ENCODE data around the gene FUT8.
"Not testable (repeated sequence)": the region's sequence is repeated elsewhere in the genome, so short reads cannot be mapped to it uniquely, and the experiment has no call there.

Gene FUT8

DNA sequence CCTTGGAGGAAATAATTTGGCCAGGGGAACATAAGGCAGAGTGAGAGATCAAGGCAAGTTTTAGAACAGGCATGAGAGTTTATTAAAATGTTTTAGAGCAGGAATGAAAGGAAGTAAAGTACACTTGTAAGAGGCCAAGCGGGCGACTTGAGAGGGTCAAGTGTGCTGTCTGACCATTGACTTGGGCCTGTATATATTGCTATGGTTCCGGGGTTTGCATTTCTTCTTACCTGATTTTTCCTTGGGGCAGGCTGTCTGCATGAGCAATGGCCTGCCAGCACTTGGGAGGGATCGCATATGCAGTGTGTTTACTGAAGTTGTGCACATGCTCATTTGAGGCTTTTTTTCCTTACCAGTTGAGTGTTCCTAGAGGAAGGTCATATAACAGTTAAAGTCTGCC is 214.8 kb downstream of the FUT8 start:
- no peak for DNase-seq

DNA sequence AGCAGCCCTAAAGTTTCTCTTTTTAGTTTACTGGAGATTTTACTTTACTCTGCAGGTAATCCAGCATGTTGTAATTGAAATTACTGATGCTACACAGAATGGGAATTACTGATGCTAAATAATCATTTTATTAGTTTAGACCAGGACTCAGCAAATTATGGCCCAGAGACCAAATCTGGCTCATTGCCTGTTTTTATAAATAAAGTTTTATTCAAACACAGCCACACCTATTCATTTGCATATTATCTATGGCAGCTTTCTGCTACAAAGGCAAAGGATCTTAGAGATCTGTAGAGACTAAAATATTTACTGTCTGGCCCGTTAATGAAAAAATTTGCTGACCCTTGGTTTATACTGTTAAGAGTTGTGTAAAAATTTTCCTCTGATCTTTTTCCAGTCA is 216.1 kb downstream of the FUT8 start:
- DNase-seq = no peak

DNA sequence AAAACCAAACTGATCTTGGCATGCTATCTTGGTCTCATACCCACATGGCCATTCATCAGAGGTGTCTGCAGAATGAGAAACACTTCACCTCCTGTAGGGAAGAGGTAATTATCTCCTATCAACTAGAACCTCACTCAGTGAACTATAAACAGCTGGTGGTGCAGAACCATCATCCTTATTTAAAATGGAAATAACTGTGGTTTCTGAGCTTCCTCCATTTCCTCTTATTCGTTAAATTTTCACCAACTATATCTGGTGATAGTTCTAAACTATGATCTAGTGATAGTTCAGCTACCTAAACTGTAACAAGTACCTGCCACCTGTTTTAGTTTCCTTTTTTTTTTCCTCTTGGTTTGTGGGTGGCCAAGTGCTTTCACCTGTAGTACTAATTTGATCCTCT is 218.5 kb downstream of the FUT8 start:
- DNase-seq = no peak

DNA sequence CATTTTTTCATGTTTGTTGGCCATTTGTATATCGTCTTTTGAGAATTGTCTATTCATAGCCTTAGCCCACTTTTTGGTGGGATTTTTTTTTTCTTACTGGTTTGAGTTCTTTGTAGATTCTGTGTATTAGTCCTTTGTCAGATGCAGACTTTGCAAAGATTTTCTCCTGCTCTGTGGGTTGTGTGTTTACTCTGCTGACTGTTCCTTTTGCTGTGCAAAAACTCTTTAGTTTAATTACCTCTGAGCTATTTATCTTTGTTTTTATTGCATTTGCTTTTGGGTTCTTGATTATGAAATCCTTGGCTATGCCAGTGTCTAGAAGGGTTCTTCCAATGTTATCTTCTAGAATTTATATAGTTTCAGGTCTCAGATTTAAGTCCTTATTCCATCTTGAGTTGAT is 220.0 kb downstream of the FUT8 start:
- DNase-seq = no peak

DNA sequence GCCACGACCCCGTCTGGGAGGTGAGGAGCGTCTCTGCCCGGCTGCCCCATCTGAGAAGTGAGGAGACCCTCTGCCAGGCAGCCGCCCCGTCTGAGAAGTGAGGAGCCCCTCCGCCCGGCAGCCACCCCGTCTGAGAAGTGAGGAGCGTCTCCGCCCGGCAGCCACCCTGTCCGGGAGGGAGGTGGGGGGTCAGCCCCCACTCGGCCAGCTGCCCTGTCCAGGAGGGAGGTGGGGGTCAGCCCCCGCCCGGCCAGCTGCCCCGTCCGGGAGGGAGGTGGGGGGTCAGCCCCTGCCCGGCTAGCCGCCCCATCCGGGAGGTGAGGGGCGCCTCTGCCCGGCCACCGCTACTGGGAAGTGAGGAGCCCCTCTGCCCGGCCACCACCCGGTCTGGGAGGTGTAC is 221.1 kb downstream of the FUT8 start:
- DNase-seq = not testable (repeated sequence)

DNA sequence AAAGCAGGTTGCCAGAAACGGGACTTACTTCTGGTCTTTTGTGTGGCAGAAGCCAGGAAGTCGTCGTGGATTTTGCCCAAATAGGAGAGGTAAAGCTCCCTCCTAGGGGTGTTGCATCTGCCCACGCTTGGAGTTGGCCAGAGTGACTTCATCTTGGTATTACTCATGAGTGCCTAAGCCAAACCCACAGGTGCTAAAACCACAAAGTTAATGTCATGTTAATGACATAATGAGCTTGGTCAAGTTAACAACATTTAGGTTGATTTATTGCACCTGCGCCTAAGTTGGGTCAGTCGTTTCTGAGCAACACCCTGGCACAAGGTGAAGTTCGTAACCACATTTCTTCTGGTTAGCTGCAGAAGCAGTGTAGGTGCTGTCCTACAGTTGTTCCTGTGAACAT is 225.2 kb downstream of the FUT8 start:
- DNase-seq = no peak

DNA sequence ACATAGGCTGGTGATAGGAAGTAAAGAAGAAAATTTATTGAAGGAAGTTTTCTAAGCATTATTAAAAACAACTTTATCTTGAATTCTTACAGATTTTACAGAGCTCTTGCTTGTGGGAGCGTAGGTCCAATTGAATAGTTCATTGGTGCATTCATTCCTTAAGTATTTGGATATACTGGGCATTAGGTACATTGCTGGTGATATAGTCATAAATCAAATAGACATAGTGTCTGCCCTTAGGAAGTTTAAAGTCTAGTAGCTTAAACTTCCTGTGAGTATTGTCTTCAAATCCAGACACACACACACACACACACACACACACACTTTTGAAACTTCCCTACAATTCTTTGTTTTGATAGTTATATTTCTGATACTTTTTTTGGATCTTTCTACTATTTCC is 226.7 kb downstream of the FUT8 start:
- no peak for DNase-seq

DNA sequence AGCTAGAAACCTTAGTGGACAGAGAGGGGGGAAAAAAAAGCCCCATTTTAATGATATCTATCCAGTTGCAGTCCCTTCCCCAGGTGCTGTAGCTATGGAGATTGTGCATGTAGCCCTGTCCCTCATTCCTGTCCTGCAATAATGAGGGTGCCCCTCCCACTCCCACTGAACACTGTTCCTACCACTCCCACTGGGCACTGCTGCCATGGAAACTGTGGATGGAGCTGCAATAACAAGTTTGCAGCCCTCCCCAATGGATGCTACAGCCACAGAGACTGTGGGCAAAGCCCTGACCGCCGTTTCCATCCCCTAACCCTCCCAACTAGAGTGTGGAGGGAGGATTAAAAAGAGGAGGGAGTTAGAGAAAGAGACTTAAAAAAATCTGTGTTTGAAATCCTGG is 238.3 kb downstream of the FUT8 start:
- DNase-seq = no peak

DNA sequence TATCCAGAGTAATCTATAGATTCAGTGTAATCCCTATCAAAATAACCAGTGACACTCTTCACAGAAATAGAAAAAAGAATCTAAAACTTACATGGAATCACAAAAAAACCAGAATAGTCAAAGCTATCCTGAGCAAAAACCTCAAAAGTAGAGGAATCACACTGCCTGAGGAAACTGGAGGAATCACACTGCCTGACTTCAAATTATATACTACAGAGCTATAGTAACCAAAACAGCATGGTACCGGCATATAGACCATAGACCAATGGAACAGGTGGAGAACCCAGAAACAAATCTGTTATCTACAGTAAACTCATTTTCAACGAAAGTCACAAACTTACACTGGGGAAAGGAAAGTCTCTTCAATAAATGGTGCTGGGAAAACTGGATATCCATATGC is 244.0 kb downstream of the FUT8 start:
- DNase-seq = no peak

DNA sequence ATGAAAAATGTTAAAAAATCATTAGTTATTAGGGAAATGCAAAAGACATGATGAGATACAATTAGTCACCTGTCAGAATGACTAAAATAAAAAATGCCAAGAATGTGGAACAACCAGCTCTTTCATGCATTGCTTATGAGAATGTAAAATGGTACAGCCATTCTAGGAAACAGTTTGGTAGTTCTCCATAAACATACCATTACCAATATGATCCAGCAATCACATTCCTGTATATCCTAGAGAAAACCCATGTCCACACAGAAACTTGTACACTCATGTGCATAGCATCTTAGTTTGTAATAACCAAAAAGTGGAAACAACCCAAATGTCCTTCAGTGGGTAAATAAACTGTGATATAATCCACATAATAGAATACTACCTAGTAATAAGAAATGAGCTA is 245.7 kb downstream of the FUT8 start:
- no peak for DNase-seq

DNA sequence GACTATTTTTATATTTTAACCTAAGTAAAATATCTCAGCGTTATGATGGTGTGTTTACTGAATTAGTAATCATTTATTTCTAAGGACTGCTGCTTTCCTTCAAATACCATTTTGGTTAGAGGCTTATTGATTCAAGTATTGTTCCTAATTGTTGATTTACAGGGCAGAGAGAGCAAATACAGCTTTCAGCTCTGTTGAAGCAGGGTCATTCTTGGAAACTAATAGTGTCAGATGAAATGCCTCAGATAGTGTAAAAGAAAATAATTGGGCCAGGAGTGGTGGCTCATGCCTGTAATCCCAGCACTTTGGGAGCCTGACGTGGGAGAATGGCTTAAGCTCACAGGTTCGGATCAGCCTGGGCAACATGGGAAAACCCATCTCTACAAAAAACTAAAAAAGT is 249.3 kb downstream of the FUT8 start:
- DNase-seq = no peak

DNA sequence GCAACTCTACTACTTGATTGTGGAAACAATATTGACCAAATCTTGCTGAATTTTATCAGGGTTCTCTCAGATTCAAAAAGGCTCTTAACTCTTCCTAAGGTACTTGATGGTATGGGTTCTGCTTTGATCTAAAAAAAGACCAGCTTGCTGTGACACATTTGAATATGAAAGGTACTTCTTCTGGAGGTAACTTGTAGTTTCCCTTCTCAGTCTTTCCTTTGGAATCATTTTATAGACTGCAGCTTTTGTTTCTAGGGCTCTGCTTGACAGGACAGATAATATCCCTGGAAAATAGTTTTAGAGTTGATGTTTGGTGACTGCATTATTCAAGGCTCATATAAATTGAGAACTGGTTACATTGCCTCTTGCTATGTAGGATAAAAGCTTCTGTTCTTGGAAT is 251.9 kb downstream of the FUT8 start:
- no peak for DNase-seq

DNA sequence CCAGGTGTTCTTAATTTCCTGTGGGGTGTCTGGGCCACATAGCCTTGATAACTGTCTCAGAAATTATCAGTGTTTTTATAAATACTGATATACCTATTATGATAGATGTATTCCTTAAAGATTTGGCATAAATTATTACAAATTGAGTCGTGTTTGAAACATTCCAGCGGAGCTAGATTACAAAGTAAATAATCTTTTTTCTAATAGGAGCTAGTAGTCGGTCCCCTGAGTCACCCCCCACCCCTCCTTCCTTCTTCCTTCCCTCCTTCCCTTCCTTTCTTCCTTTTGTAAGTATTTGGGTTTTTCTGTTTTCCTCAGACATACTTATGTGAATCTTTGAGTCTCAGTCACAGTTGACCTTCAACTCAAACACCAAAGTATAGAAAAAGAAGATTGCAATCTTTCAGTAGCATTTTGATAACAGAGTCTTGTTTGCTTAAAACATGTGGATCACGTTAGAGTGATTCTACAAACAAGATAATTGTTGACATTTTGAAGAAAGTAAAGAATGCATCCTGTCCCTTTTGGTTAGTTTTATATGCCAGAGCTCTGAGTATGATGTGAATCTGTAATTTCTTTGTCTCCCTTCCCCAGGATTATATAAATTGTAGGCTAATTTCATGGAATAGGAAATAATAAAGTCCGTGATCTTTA is 264.0 kb downstream of the FUT8 start:
- DNase-seq = no peak

DNA sequence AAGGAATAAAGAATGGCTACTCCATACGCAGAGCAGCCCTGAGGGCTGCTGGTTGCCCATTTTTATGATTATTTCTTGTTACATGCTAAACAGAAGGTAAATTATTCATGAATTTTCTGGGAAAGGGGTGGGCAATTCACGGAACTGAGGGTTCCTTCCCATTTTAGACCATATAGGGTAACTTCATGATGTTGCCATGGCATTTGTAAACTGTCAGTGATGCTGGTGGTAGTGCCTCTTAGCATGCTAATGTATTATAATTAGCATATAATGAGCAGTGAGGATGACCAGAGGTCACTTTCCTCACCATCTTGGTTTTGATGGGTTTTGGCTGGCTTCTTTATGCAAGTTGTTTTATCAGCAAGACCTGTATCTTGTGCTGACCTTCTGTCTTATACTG is 273.0 kb downstream of the FUT8 start:
- no peak for DNase-seq

DNA sequence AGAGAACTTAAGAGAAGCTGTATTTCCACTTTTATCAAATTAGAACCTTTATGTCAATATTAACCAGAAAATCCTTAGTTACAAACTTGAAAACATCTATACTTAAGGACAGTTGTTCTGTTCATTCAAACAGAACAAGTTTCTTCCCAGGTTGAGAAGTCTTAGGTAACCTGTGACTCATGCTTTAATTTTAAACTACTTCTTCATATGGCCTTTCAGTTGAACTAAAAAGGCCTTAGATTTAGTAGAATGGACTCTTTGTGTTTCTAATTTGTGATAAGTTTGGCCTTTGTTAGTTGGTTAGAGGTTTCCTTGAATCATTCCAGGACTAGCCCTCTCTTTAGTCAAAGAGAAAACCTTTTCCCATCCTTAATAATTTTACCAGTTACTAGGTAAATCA is 274.2 kb downstream of the FUT8 start:
- no peak for DNase-seq

DNA sequence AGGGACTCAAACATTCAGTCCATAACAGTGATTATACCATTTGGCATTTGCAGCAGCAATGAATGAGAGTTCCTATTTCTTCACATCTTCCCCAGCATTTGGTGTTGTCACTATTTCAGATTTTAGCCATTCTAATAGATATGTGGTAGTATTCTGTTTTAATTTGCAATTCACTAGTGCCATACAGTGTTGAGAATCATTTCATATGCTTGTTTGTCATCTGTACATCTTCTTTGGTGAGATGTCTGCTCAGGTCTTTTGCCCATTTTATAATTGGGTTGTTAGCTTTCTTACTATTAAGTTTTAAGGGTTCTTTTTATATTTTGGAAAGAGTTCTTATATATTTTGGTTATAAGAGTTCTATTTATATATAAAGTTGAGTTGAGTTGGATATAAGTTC is 276.5 kb downstream of the FUT8 start:
- DNase-seq = no peak

DNA sequence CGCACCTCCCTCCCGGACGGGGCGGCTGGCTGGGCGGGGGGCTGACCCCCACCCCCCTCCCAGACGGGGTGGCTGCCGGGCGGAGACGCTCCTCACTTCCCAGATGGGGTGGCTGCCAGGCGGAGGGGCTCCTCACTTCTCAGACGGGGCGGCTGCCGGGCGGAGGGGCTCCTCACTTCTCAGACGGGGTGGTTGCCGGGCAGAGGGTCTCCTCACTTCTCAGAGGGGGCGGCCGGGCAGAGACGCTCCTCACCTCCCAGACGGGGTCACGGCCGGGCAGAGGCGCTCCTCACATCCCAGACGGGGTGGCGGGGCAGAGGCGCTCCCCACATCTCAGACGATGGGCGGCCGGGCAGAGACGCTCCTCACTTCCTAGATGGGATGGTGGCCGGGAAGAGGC is 280.0 kb downstream of the FUT8 start:
- not testable (repeated sequence) for DNase-seq

DNA sequence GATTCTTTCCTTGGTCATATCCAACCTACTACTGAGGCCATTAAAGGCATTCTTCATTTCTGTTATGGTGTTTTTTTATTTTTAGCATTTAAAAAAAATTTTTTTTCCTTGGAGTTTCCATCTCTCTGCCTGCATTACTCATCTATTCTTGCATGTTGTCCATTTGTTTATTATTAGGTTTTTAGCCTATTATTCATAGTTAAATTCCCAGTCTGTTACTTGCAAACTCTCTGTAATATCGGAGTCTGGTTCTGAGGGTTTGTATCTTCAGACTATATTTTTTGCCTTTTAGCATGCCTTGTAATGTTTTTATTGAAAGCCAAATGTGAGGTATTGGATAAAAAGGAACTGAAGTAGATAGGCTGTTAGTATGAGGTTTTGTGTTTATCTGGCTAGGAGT is 284.3 kb downstream of the FUT8 start:
- DNase-seq = no peak

DNA sequence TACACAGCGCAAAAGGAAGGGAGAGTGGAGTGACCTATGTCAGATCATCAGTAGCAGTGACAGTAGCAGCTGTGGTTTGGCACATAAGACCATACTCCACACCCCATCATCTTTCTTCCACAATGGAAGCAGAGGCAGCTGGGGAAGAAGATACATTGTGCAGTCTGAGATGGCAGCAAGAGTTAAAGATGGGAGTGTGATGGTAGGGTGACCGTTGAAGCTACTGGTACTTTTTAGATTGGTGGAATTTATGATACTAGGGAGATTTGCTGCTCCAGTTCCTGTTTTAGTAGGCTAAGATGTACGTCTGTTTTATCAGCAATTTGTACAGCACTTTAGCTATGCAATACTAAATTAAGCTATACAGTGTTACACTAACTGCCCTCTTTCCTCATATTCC is 291.0 kb downstream of the FUT8 start:
- no peak for DNase-seq

DNA sequence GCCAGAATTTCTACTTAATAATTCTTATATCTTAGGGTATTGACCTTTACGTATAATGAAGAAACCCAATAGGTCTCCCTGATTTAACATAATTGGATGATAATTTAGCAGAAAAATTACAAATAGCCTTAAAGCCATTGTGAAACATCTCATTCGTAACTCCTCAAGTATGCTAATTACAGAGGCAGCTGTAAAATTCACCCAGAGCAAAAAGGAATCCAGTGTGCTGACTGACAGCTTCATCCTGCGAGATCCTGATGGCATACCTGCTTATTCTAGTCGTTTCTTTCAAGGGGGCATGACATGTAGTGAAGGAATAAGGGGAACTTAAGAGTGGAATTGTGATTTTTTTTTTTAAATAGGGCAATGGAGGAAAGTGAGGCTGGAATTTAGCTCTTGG is 291.5 kb downstream of the FUT8 start:
- no peak for DNase-seq

DNA sequence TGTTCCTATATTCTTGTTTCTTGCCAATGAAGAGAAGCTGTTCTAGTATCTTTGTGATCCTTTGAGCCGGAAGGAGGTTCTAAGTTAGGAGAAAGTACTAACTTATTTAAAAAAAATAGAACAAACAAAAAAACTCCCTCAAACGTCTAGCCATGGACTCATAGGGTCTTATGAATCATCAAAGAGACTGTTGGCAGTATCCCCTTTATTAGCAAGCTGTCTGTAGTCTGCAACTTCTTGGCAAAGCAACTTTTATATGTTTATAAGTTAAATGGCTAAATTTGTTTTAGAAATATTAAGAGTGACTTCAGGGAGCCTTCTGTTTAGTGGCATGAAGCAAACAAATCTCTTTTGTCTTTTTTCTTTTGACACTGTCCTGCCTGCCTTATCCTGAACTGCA is 291.9 kb downstream of the FUT8 start:
- DNase-seq = no peak

DNA sequence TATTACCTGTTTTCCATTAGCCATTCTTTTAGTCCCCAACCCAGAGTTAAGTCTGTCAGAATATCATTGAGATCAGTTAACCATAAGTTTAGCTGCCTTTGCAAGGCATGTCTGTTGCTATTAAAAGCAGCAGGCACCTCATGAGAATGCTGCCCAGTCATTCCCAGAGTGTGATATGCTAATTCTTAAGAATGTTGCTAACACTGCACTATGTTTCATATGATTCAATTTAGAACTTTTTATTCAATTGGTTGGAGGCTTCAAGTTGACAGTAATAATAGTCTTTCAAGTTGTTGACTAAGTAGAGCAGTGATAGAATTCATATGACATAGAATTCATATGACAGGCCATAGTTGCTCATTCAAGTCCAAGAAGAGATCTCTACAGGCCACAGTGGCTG is 292.3 kb downstream of the FUT8 start:
- no peak for DNase-seq

DNA sequence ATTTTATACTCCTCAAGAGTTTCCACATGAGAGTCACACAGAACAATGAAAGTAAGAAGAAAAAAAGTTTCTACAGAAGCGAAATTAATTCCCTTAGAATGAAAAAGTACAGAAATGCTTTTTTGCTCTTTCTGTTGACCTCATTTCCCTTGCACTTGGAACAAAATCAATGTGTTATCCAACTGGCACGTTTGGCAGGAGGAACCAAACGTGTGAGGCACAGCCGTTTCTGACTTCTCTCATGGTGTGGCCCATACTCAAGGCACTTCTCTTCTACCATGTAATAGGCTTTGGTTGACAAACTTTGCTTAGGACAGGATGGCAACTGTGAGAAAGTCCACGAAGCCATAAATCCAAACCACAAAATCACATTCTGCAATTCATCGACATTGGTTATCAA is 297.0 kb downstream of the FUT8 start:
- no peak for DNase-seq

DNA sequence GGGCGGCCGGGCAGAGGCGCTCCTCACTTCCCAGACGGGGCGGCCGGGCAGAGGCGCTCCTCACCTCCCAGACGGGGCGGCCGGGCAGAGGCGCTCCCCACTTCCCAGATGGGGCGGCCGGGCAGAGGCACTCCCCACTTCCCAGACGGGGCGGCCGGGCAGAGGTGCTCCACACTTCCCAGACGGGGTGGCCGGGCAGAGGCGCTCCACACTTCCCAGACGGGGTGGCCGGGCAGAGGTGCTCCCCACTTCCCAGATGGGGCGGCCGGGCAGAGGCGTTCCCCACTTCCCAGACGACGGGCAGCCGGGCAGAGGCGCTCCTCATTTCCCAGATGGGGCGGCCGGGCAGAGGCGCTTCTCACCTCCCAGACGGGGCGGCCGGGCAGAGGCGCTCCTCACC is 304.3 kb downstream of the FUT8 start:
- DNase-seq = not testable (repeated sequence)

DNA sequence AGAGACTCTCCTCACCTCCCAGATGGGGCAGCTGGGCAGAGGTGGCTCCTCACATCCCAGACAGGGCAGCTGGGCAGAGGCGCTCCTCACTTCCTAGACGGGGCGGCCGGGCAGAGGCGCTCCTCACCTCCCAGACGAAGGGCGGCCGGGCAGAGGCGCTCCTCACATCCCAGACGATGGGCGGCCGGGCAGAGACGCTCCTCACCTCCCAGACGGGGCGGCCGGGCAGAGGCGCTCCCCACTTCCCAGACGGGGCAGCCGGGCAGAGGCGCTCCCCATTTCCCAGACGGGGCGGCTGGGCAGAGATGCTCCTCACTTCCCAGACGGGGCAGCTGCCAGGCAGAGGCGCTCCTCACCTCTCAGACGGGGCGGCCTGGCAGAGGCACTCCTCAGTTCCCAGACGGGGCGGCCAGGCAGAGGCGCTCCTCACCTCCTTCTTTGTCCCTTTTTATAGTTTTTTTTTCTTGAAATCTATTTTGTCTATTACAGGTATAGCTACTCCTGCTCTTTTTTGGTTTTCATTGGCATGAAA is 304.9 kb downstream of the FUT8 start:
- not testable (repeated sequence) for DNase-seq

DNA sequence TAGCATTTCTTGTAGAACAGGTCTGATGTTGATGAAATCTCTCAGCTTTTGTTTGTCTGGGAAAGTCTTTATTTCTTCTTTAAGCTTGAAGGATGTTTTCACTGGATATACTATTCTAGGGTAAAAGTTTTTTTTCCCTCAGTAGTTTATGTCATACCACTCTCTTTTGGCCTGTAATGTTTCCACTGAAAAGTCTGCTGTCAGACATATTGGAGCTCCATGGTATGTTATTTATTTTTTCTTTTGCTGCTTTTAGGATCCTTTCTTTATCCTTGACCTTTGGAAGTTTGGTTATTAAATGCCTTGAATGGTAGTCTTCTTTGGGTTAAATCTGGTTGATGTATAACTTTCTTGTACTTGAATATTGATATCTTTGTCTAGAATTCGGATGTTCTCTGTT is 306.1 kb downstream of the FUT8 start:
- no peak for DNase-seq
